GM19099 (cell line): Measurements from ENCODE around the gene FOXA3.

Source experiments
- POLR2A ChIP-seq: IDR thresholded peaks from 3 replicates; pipeline ENCODE4 v1.6.1; 2011; ENCODE audit warnings: low read depth; ENCODE audit not compliant: insufficient read length; ENCODE audit errors: extremely low read depth

FOXA3 gene

GRCh38 chr19:45860359-45861259 is 3.5 kb upstream of the FOXA3 start:
- TF ChIP-seq POLR2A = no peak

- no peak for TF ChIP-seq POLR2A
These were observed 1.9 kb upstream of the FOXA3 start for GRCh38 chr19:45862271-45862563.

GRCh38 chr19:45862564-45863334 is 1.4 kb upstream of the FOXA3 start, which contains the start of gene SYMPK:
SYMPK (minus strand) TSS chr19:45863147; CDS start chr19:45854495, 8,652 bp downstream.
- TF ChIP-seq POLR2A = peak; percentile 82

- no peak for TF ChIP-seq POLR2A
These were observed 739 bp upstream of the FOXA3 start for GRCh38 chr19:45863335-45863839.

GRCh38 chr19:45864629-45865082 is 530 bp downstream of the FOXA3 start:
- no peak for TF ChIP-seq POLR2A

- TF ChIP-seq POLR2A = no peak
These were observed 1.3 kb downstream of the FOXA3 start for GRCh38 chr19:45865269-45865948.

GRCh38 chr19:45866400-45867176 is 2.5 kb downstream of the FOXA3 start:
- no peak for TF ChIP-seq POLR2A

GRCh38 chr19:45870798-45871197 is 6.7 kb downstream of the FOXA3 start:
- TF ChIP-seq POLR2A = no peak

- TF ChIP-seq POLR2A = no peak
These were observed 8.2 kb downstream of the FOXA3 start for GRCh38 chr19:45872095-45872919.

GRCh38 chr19:45873219-45873772 is 9.2 kb downstream of the FOXA3 start:
- no peak for TF ChIP-seq POLR2A

- TF ChIP-seq POLR2A = no peak
These were observed 10.5 kb downstream of the FOXA3 start for GRCh38 chr19:45874620-45874966.

- no peak for TF ChIP-seq POLR2A
These were observed 12.0 kb downstream of the FOXA3 start for GRCh38 chr19:45876161-45876410.

- TF ChIP-seq POLR2A = peak; percentile 34
These were observed 12.5 kb downstream of the FOXA3 start for GRCh38 chr19:45876411-45877197.
